ENCODE data around the gene SPSB1.

Gene SPSB1

GRCh38 chr1:9267827-9268581 lies 24.7 kb upstream of the SPSB1 start:
- no peak overlapping the region for H3K4me3 ChIP-seq (ENCODE audit: insufficient read length, low read depth)

GRCh38 chr1:9269078-9269501 lies 23.6 kb upstream of the SPSB1 start:
- Histone ChIP-seq H3K36me3 (ENCODE audit: insufficient read depth, insufficient read length, low read length) (peaks cover 12% of the 10 kb centered on the region), H3K9me3 (ENCODE audit: insufficient read depth, low read length) (no peaks in the 10 kb centered on the region), H3K9ac (ENCODE audit: insufficient read length, low read depth) (no peak overlapping the region), H3K4me3 (ENCODE audit: insufficient read length, low read depth) (no peak overlapping the region), H3K4me1 (ENCODE audit: insufficient read depth, insufficient read length) (peaks cover 11% of the 10 kb centered on the region), H3K27me3 (ENCODE audit: insufficient read depth, insufficient read length) (no peaks in the 10 kb centered on the region)
- no peak for DNase-seq (ENCODE audit: low read depth, low spot score)
- TF ChIP-seq SUZ12 (IDR thresholded peaks at IDR 0.05; ENCODE audit: extremely low read depth, insufficient read depth, insufficient read length) (no peak), YY1 (IDR thresholded peaks at IDR 0.05; ENCODE audit: insufficient read depth, insufficient read length) (no peak), ZNF274 (IDR thresholded peaks at IDR 0.05; ENCODE audit: low read depth, low read length) (no peak)

More at GRCh38 chr1:9267827-9268581, 24.7 kb upstream of the SPSB1 start:
- H3K9ac ChIP-seq (ENCODE audit: insufficient read length, low read depth), result no peak overlapping the region
- H3K9me3 ChIP-seq (ENCODE audit: insufficient read depth, low read length), result no peaks in the 10 kb centered on the region
- no peaks in the 10 kb centered on the region for H3K27me3 ChIP-seq (ENCODE audit: insufficient read depth, insufficient read length)
- TF ChIP-seq ZNF274 (IDR thresholded peaks at IDR 0.05; ENCODE audit: low read depth, low read length) (no peak), SUZ12 (IDR thresholded peaks at IDR 0.05; ENCODE audit: extremely low read depth, insufficient read depth, insufficient read length) (no peak), YY1 (IDR thresholded peaks at IDR 0.05; ENCODE audit: insufficient read depth, insufficient read length) (no peak)
- peaks cover 11% of the 10 kb centered on the region for H3K4me1 ChIP-seq (ENCODE audit: insufficient read depth, insufficient read length)
- H3K36me3 ChIP-seq (ENCODE audit: insufficient read depth, insufficient read length, low read length), result peaks cover 15% of the 10 kb centered on the region
- no peak for DNase-seq (ENCODE audit: low read depth, low spot score)

DNA sequence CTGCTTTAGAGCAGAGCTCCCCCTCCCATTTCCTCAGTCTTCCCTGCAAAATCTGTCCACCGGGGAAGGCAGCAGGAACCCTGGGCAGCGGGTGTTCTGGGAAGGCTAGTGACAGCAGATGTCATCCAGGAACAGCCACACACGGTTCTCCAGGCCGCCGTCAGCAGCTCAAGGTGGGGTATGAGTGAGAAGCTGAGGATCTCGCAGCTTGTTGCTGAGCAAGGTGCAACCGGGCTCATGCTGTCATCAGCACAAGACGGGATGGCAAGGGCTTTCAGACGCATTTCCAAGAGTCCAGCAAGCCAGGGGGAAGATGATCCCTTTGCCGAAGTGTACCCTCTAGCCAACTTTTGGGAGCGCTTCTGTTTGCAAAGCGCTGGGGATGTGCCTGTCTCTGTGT lies 23.0 kb upstream of the SPSB1 start:
- H3K9me3 ChIP-seq (ENCODE audit: insufficient read depth, low read length), result no peaks in the 10 kb centered on the region
- no peak overlapping the region for H3K9ac ChIP-seq (ENCODE audit: insufficient read length, low read depth)
- no peaks in the 10 kb centered on the region for H3K27me3 ChIP-seq (ENCODE audit: insufficient read depth, insufficient read length)
- peaks cover 11% of the 10 kb centered on the region for H3K4me1 ChIP-seq (ENCODE audit: insufficient read depth, insufficient read length)
- peaks cover 6% of the 10 kb centered on the region for H3K36me3 ChIP-seq (ENCODE audit: insufficient read depth, insufficient read length, low read length)
- TF ChIP-seq SUZ12 (IDR thresholded peaks at IDR 0.05; ENCODE audit: extremely low read depth, insufficient read depth, insufficient read length) (no peak), YY1 (IDR thresholded peaks at IDR 0.05; ENCODE audit: insufficient read depth, insufficient read length) (no peak), ZNF274 (IDR thresholded peaks at IDR 0.05; ENCODE audit: low read depth, low read length) (no peak)
- DNase-seq (ENCODE audit: low read depth, low spot score), result no peak
- no peak overlapping the region for H3K4me3 ChIP-seq (ENCODE audit: insufficient read length, low read depth)

DNA sequence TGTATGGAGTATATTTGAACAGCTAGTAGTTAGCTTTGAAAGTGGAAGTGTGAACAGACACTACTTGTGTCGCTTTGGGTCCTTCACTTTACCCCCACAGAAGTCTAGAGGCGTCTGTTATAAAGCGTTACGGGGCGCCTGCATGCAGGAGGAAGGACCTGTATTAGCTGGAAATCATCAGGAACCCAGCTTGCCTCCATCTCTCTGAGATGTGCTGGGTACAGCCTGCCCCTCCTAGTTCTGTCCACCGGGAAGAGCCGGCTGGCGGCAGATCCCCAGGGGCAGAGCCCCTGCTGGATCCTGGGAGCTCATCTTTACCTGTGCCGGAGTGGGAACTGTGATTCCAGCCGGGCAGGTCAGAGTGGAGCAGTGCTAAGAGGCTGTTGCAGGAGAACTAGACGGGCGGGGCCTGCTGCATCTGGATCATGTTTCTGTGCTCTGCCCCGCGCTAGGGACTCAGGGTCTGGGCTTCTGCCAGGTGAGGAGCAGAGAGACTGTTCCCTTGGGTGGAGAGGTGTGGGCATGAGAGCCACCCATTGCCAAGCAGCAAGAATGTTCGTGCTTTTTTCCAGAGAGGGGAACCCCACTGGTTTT lies 22.3 kb upstream of the SPSB1 start:
- no peak overlapping the region for H3K9ac ChIP-seq (ENCODE audit: insufficient read length, low read depth)

DNA sequence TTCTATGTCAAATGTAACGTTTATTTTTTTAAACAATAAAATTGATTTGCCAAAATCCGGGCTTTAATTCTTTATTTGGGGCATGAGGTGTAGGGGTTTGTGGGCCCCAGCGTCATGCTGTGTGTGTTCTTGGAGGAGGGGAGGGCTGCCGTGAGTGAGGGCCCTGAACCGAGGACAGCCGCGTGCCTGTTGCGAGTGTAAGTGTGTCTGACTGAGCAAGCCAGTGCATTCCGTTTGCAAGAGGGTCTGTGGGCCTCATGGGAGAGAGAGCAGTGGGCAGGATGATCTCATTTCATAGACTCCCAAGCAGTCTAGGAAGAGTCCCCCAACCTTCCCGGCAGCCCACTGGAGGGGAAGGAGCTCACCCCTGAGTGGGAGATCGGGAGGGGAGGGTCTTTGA lies 21.4 kb upstream of the SPSB1 start:
- H3K9ac ChIP-seq (ENCODE audit: insufficient read length, low read depth), result no peak overlapping the region
- TF ChIP-seq YY1 (IDR thresholded peaks at IDR 0.05; ENCODE audit: insufficient read depth, insufficient read length) (no peak), SUZ12 (IDR thresholded peaks at IDR 0.05; ENCODE audit: extremely low read depth, insufficient read depth, insufficient read length) (no peak), ZNF274 (IDR thresholded peaks at IDR 0.05; ENCODE audit: low read depth, low read length) (no peak)
- no peak overlapping the region for H3K4me3 ChIP-seq (ENCODE audit: insufficient read length, low read depth)
- no peak for DNase-seq (ENCODE audit: low read depth, low spot score)
- no peaks in the 10 kb centered on the region for H3K36me3 ChIP-seq (ENCODE audit: insufficient read depth, insufficient read length, low read length)
- H3K4me1 ChIP-seq (ENCODE audit: insufficient read depth, insufficient read length), result peaks cover 11% of the 10 kb centered on the region
- no peaks in the 10 kb centered on the region for H3K27me3 ChIP-seq (ENCODE audit: insufficient read depth, insufficient read length)
- H3K9me3 ChIP-seq (ENCODE audit: insufficient read depth, low read length), result no peaks in the 10 kb centered on the region

More for the DNA sequence above, 22.3 kb upstream of the SPSB1 start:
- DNase-seq (ENCODE audit: low read depth, low spot score), result no peak
- Histone ChIP-seq H3K27me3 (ENCODE audit: insufficient read depth, insufficient read length) (no peaks in the 10 kb centered on the region), H3K9me3 (ENCODE audit: insufficient read depth, low read length) (no peaks in the 10 kb centered on the region), H3K4me3 (ENCODE audit: insufficient read length, low read depth) (no peak overlapping the region), H3K36me3 (ENCODE audit: insufficient read depth, insufficient read length, low read length) (no peaks in the 10 kb centered on the region), H3K4me1 (ENCODE audit: insufficient read depth, insufficient read length) (peaks cover 11% of the 10 kb centered on the region)
- TF ChIP-seq ZNF274 (IDR thresholded peaks at IDR 0.05; ENCODE audit: low read depth, low read length) (no peak), SUZ12 (IDR thresholded peaks at IDR 0.05; ENCODE audit: extremely low read depth, insufficient read depth, insufficient read length) (no peak), YY1 (IDR thresholded peaks at IDR 0.05; ENCODE audit: insufficient read depth, insufficient read length) (no peak)

DNA sequence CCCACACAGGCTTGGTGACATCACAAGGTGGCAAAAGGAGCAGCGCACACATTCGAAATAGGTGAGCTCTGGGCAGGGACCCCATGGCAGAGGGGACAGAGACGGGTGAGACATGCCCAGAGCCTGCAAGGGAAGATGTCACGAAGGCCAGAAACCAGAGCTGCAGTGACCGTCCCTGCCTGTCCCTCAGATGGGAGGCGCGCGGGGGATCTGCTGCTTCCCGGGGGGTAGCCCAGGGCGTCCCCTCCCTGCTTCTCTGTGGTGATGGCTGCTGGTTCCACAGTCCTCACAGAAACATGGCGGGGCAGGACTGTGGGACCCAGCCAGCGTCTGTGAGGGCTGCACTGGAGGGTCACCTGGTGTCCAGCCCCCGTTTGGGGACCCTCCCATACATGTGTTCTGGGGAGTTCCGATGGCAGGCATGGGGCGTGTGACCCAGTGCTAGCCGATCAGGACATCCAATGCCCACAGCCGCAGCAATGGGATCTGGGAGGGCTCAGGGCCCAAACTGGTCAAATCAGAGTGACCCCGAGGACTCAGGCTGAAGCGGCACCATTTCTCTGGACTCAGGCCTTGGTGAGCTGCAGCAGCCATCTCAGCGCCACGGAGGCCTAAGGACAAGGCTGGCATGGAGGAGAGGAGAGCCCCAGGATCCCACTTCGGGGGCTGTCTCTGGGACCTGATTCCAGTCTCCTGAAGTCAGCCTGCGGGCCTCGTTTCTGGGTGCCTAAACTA lies 20.7 kb upstream of the SPSB1 start:
- no peak for DNase-seq (ENCODE audit: low read depth, low spot score)
- Histone ChIP-seq H3K9ac (ENCODE audit: insufficient read length, low read depth) (peak overlapping the region; percentile 10), H3K4me1 (ENCODE audit: insufficient read depth, insufficient read length) (peaks cover 11% of the 10 kb centered on the region), H3K9me3 (ENCODE audit: insufficient read depth, low read length) (no peaks in the 10 kb centered on the region), H3K27me3 (ENCODE audit: insufficient read depth, insufficient read length) (no peaks in the 10 kb centered on the region), H3K4me3 (ENCODE audit: insufficient read length, low read depth) (no peak overlapping the region), H3K36me3 (ENCODE audit: insufficient read depth, insufficient read length, low read length) (no peaks in the 10 kb centered on the region)
- no peak for TF ChIP-seq YY1 (IDR thresholded peaks at IDR 0.05; ENCODE audit: insufficient read depth, insufficient read length)
- no peak for TF ChIP-seq SUZ12 (IDR thresholded peaks at IDR 0.05; ENCODE audit: extremely low read depth, insufficient read depth, insufficient read length)
- TF ChIP-seq ZNF274 (IDR thresholded peaks at IDR 0.05; ENCODE audit: low read depth, low read length), result no peak

DNA sequence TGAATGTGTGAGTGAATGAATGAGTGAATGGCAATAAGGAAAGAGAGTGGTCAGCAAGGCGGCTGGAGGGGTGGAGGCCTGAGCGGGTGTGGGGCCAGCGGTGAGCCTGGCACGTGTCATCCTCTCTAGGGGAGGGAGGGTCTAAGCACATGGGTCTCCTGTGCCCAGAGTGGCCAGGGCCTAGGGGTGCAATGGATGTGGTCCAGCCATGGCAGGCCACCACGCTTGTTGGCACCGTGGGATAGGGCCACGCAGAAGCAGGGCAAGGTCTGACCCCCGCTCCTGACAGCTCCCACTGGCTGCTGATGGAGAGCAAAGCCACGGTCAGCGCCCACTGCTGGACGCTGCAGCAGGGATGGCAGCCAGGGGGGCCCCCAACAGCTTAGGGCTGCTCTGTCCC lies 19.5 kb upstream of the SPSB1 start:
- no peak overlapping the region for H3K4me3 ChIP-seq (ENCODE audit: insufficient read length, low read depth)
- H3K9me3 ChIP-seq (ENCODE audit: insufficient read depth, low read length), result peaks cover 5% of the 10 kb centered on the region; the same call in 1 of the 2 replicates
- no peak for DNase-seq (ENCODE audit: low read depth, low spot score)
- no peaks in the 10 kb centered on the region for H3K36me3 ChIP-seq (ENCODE audit: insufficient read depth, insufficient read length, low read length)
- no peak for TF ChIP-seq YY1 (IDR thresholded peaks at IDR 0.05; ENCODE audit: insufficient read depth, insufficient read length)
- no peak for TF ChIP-seq ZNF274 (IDR thresholded peaks at IDR 0.05; ENCODE audit: low read depth, low read length)
- no peak for TF ChIP-seq SUZ12 (IDR thresholded peaks at IDR 0.05; ENCODE audit: extremely low read depth, insufficient read depth, insufficient read length)
- peaks cover 7% of the 10 kb centered on the region for H3K4me1 ChIP-seq (ENCODE audit: insufficient read depth, insufficient read length)
- H3K9ac ChIP-seq (ENCODE audit: insufficient read length, low read depth), result no peak overlapping the region
- H3K27me3 ChIP-seq (ENCODE audit: insufficient read depth, insufficient read length), result no peaks in the 10 kb centered on the region

Measured in NT2/D1 (cell line).